HFF-Myc (cell line): Measurements from ENCODE around the gene MRPL32.

Experiments
- DNase-seq: peaks from one replicate; pipeline ENCODE4 v3.0.0-alpha.2; 2011; ENCODE audit warnings: low read depth; ENCODE audit errors: extremely low read depth
- H3K4me3 ChIP-seq: replicated peaks from 2 replicates; pipeline ENCODE4 v1.5.1; 2011; ENCODE audit warnings: low read depth, mild to moderate bottlenecking, control low read depth, low read length
- CTCF ChIP-seq: IDR thresholded peaks from 2 replicates; pipeline ENCODE4 v1.5.1; 2012; ENCODE audit warnings: mild to moderate bottlenecking, low read depth, low read length, control low read depth; ENCODE audit errors: missing control alignments

MRPL32 gene

GRCh38 chr7:42932811-42933591, 825 bp downstream of the MRPL32 start:
- H3K4me3 ChIP-seq = peak overlapping the region; percentile 84
- DNase-seq = no peak
- TF ChIP-seq CTCF = no peak

- H3K4me3 ChIP-seq = peak overlapping the region; percentile 84
- no peak for DNase-seq
- TF ChIP-seq CTCF = no peak
Observed at GRCh38 chr7:42934291-42934690, 2.1 kb downstream of the MRPL32 start.

- H3K4me3 ChIP-seq = no peak overlapping the region
- DNase-seq = no peak
Observed at GRCh38 chr7:42935861-42936260, 3.7 kb downstream of the MRPL32 start.

GRCh38 chr7:42939457-42940240, 7.5 kb downstream of the MRPL32 start:
- H3K4me3 ChIP-seq = no peak overlapping the region
- DNase-seq = no peak
- TF ChIP-seq CTCF = no peak

More at GRCh38 chr7:42935861-42936260, 3.7 kb downstream of the MRPL32 start:
- TF ChIP-seq CTCF = no peak

GRCh38 chr7:42940985-42941847, 9.0 kb downstream of the MRPL32 start:
- peak; percentile 66 for DNase-seq
- no peak overlapping the region for H3K4me3 ChIP-seq
- TF ChIP-seq CTCF = peak; percentile 94

GRCh38 chr7:42945821-42946626, 13.8 kb downstream of the MRPL32 start:
- no peak for DNase-seq
- no peak for TF ChIP-seq CTCF
- H3K4me3 ChIP-seq = no peak overlapping the region
